Spleen (tissue), 7 donors: ENCODE data around the gene FAM234B.

Experiments
- CTCF ChIP-seq, 11 experiments: fragments of 200-600 bp in 7 of 11; fragments of 450-650 bp in 4 of 11; sonication (generic) in 4 of 11; IDR thresholded peaks in 8 of 11; conservative IDR thresholded peaks in 3 of 11; 1 replicate in 7 of 11; 2 replicates in 4 of 11; pipeline versions ENCODE4 v1.4.0 to v1.8.0; 2016 to 2021; ENCODE audit warnings: antibody characterized with exemption in 11 of 11, inconsistent platforms in 4 of 11, mild to moderate bottlenecking in 1 of 11
- POLR2A ChIP-seq, 3 donors: fragments of 450-650 bp; IDR thresholded peaks; one replicate each; pipeline ENCODE4 v1.5.1; 2017; ENCODE audit warnings: antibody characterized with exemption in 3 of 3, mild to moderate bottlenecking in 1 of 3
- POLR2AphosphoS5 ChIP-seq, 3 donors: sonication (generic); formaldehyde crosslinking; IDR thresholded peaks; one replicate each; pipeline ENCODE4 v1.5.1; 2017; ENCODE audit warnings: antibody characterized with exemption in 3 of 3
- donor health status: DM: no; HTN: no; CAD: no; lungs with moderate emphysema.
- donor health status: DM: no; HTN: no; CAD: no.
- donor health status: DM: no; HTN: no; CAD: no.

DNA sequence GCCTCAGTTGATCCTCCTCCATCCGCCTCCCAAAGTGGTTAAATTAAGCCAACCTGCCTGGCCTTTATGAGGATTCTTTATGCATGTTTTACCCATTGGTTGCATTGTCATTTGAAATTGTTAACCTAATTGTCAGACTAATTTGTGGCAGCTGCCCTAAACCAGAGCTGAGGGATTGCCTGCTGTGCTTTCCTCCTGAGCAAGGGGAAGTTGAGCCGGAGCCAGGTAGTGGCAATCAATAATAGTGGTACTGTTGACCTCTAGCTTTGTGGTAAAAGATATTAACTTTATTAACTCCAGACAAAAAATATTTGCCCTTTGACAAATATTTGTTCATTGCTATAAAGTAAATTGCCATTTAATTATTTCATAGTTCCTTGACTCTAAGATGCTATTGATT lies 38.5 kb upstream of the FAM234B start:
- no peak for TF ChIP-seq POLR2AphosphoS5 (IDR thresholded peaks at IDR 0.05)
- no peak for TF ChIP-seq CTCF (IDR thresholded peaks at IDR 0.05 in 8 of 11, conservative IDR thresholded peaks at IDR 0.05 in 3 of 11)
- no peak for TF ChIP-seq POLR2A (IDR thresholded peaks at IDR 0.05)
